22Rv1 (cell line): ENCODE results near the gene PPP1R3D.

Experiments
- CTCF ChIP-seq: fragments of 450-650 bp; IDR thresholded peaks from 2 replicates; pipeline ENCODE4 v1.5.1; 2017; ENCODE audit warnings: mild to moderate bottlenecking
- ZFX ChIP-seq: fragments of 450-650 bp; IDR thresholded peaks from 2 replicates; pipeline ENCODE4 v1.6.1; 2017; ENCODE audit warnings: antibody characterized with exemption, borderline replicate concordance

GRCh38 chr20:59958123-59958522, 18.0 kb upstream of the PPP1R3D start, which contains the start of gene CDH26:
- TF ChIP-seq CTCF (no peak), ZFX (no peak)
